ENCODE measurements around the gene STK10.

STK10 gene

GRCh38 chr5:172169216-172169615 is 18.8 kb downstream of the STK10 start:
- TF ChIP-seq GLIS3 (CRISPR knock-in tag; IDR thresholded peaks at IDR 0.05) (no peak), ZFP3 (CRISPR knock-in tag; IDR thresholded peaks at IDR 0.05) (no peak), ARNTL (CRISPR knock-in tag; IDR thresholded peaks at IDR 0.05; ENCODE audit: borderline replicate concordance, low read depth) (no peak), CSRNP3 (CRISPR knock-in tag; IDR thresholded peaks at IDR 0.05) (no peak), POU6F1 (CRISPR knock-in tag; IDR thresholded peaks at IDR 0.05; ENCODE audit: borderline replicate concordance, low read depth) (no peak)
- no peak for ATAC-seq

- ATAC-seq: no peak
- TF ChIP-seq ESRRG (CRISPR knock-in tag; IDR thresholded peaks at IDR 0.05) (no peak), CSRNP3 (CRISPR knock-in tag; IDR thresholded peaks at IDR 0.05) (no peak), ZC3H10 (CRISPR knock-in tag; IDR thresholded peaks at IDR 0.05) (no peak), ZNF70 (CRISPR knock-in tag; IDR thresholded peaks at IDR 0.05) (no peak), PPARA (CRISPR knock-in tag; IDR thresholded peaks at IDR 0.05; ENCODE audit: borderline replicate concordance) (no peak), ISL1 (CRISPR knock-in tag; IDR thresholded peaks at IDR 0.05) (no peak)
Measured at GRCh38 chr5:172168311-172168710, 19.7 kb downstream of the STK10 start.

GRCh38 chr5:172167895-172168294 is 20.1 kb downstream of the STK10 start:
- TF ChIP-seq POU6F1 (CRISPR knock-in tag; IDR thresholded peaks at IDR 0.05; ENCODE audit: borderline replicate concordance, low read depth) (no peak), TCF4 (CRISPR knock-in tag; IDR thresholded peaks at IDR 0.05; ENCODE audit: borderline replicate concordance) (no peak), ZC3H10 (CRISPR knock-in tag; IDR thresholded peaks at IDR 0.05) (no peak), BACH2 (CRISPR knock-in tag; IDR thresholded peaks at IDR 0.05; ENCODE audit: borderline replicate concordance) (no peak), ARNTL (CRISPR knock-in tag; IDR thresholded peaks at IDR 0.05; ENCODE audit: borderline replicate concordance, low read depth) (no peak), RARB (CRISPR knock-in tag; IDR thresholded peaks at IDR 0.05) (no peak), TSHZ2 (CRISPR knock-in tag; IDR thresholded peaks at IDR 0.05) (no peak), GLIS3 (CRISPR knock-in tag; IDR thresholded peaks at IDR 0.05) (no peak), CSDC2 (CRISPR knock-in tag; IDR thresholded peaks at IDR 0.05) (no peak)
- no peak for ATAC-seq

GRCh38 chr5:172166030-172166826 is 21.8 kb downstream of the STK10 start:
- no peak for ATAC-seq
- TF ChIP-seq TOX (CRISPR knock-in tag; IDR thresholded peaks at IDR 0.05; ENCODE audit: borderline replicate concordance) (no peak), ARNTL (CRISPR knock-in tag; IDR thresholded peaks at IDR 0.05; ENCODE audit: borderline replicate concordance, low read depth) (no peak), POU6F1 (CRISPR knock-in tag; IDR thresholded peaks at IDR 0.05; ENCODE audit: borderline replicate concordance, low read depth) (no peak), OSR1 (CRISPR knock-in tag; IDR thresholded peaks at IDR 0.05) (no peak), RARB (CRISPR knock-in tag; IDR thresholded peaks at IDR 0.05) (no peak), TSHZ2 (CRISPR knock-in tag; IDR thresholded peaks at IDR 0.05) (no peak), CSRNP3 (CRISPR knock-in tag; IDR thresholded peaks at IDR 0.05) (no peak), ZNF70 (CRISPR knock-in tag; IDR thresholded peaks at IDR 0.05) (no peak), ZNF8 (CRISPR knock-in tag; IDR thresholded peaks at IDR 0.05) (no peak)
